ENCODE results near the gene SOX18.

- TF ChIP-seq CTCF (IDR thresholded peaks at IDR 0.05) (no peak), POLR2A (IDR thresholded peaks at IDR 0.05) (no peak)
These were observed 11.2 kb downstream of the SOX18 start for GRCh38 chr20:64038224-64038564.

All from sigmoid colon (tissue), 3 donors.